H1 (cell line): Measurements from ENCODE around the gene KIAA1755. TPM values are rescaled to one million over a fixed set of nuclear protein-coding genes. Genes with fewer than 3 reads are reported as not detected.

Experiments
- CTCF ChIA-PET: fragments of 300-600 bp; sonication (Branson Sonifier 250); formaldehyde crosslinking; loops from one replicate; lab custom pipeline; 2021; ENCODE audit not compliant: partially characterized antibody; lab: Charles Lee
- POLR2A ChIA-PET: fragments of 300-600 bp; sonication (Branson Sonifier 250); formaldehyde crosslinking; loops from one replicate; lab custom pipeline; 2021; ENCODE audit warnings: inconsistent platforms; ENCODE audit not compliant: partially characterized antibody; lab: Charles Lee
- DNase-seq, 2 experiments: peaks; one replicate each; pipeline versions ENCODE4 v3.0.0 to v3.0.0-alpha.2; 2010 to 2022; ENCODE audit warnings: low spot score in 2 of 2, low read depth in 1 of 2, mixed read lengths in 1 of 2
- FAIRE-seq: peaks from 2 replicates; lab custom pipeline; 2011; peaks lifted over from hg19 to GRCh38; lab: Jason Lieb, UNC
- H2AFZ ChIP-seq: 2 replicates; pipeline ENCODE4 v1.8.1; 2012; ENCODE audit warnings: low read length, inconsistent platforms
- H2AK5ac ChIP-seq: 2 replicates; pipeline ENCODE4 v1.6.1; 2013; ENCODE audit warnings: low read depth, low read length
- H2BK120ac ChIP-seq: replicated peaks from 2 replicates; pipeline ENCODE3; 2013; ENCODE audit warnings: low read depth, low read length, inconsistent platforms
- H2BK12ac ChIP-seq: 2 replicates; pipeline ENCODE4 v1.6.1; 2013; ENCODE audit warnings: low read depth, low read length
- H2BK15ac ChIP-seq: 2 replicates; pipeline ENCODE4 v1.6.1; 2013; ENCODE audit warnings: low read length
- H2BK20ac ChIP-seq: 2 replicates; pipeline ENCODE4 v1.6.1; 2013; ENCODE audit warnings: low read length
- H2BK5ac ChIP-seq: 2 replicates; pipeline ENCODE4 v1.6.1; 2013; ENCODE audit warnings: low read depth, low read length
- H3K14ac ChIP-seq: 2 replicates; pipeline ENCODE4 v1.6.1; 2013; ENCODE audit warnings: inconsistent platforms; ENCODE audit not compliant: insufficient read length
- H3K18ac ChIP-seq: 2 replicates; pipeline ENCODE4 v1.6.1; 2013; ENCODE audit warnings: low read length; ENCODE audit errors: extremely low read depth
- H3K23ac ChIP-seq: 2 replicates; pipeline ENCODE4 v1.6.1; 2013; ENCODE audit warnings: inconsistent platforms; ENCODE audit not compliant: insufficient read length
- H3K23me2 ChIP-seq: 2 replicates; pipeline ENCODE4 v1.6.1; 2013; ENCODE audit warnings: low read depth, low read length
- H3K27ac ChIP-seq: 2 replicates; pipeline ENCODE4 v1.6.1; 2011; ENCODE audit warnings: low read depth, low read length, inconsistent platforms
- H3K27me3 ChIP-seq, 4 experiments: replicated peaks in 1 of 4; 1 replicate in 1 of 4; 2 replicates in 3 of 4; pipeline versions ENCODE4 v1.6.1 to v1.8.1; 2011 to 2013; ENCODE audit warnings: low read length in 3 of 4, mild to moderate bottlenecking in 3 of 4, inconsistent platforms in 2 of 4, mixed read lengths in 2 of 4, moderate library complexity in 1 of 4; ENCODE audit not compliant: control insufficient read depth in 3 of 4, insufficient read depth in 3 of 4; ENCODE audit errors: extremely low read depth in 1 of 4
- H3K36me3 ChIP-seq, 4 experiments: 2 replicates each; pipeline versions ENCODE4 v1.6.1 to v1.8.1; 2011 to 2013; ENCODE audit warnings: mild to moderate bottlenecking in 4 of 4, low read length in 3 of 4, moderate library complexity in 2 of 4, control low read depth in 1 of 4, inconsistent platforms in 1 of 4; ENCODE audit not compliant: insufficient read depth in 4 of 4, control insufficient read depth in 2 of 4
- H3K4ac ChIP-seq: replicated peaks from 2 replicates; pipeline ENCODE3; 2013; ENCODE audit warnings: low read length, low read depth, mixed read lengths, inconsistent platforms; ENCODE audit not compliant: insufficient read length
- H3K4me1 ChIP-seq, 4 experiments: replicated peaks in 1 of 4; 1 replicate in 1 of 4; 2 replicates in 3 of 4; pipeline versions ENCODE4 v1.6.1 to v1.8.1; 2011 to 2013; ENCODE audit warnings: low read length in 3 of 4, inconsistent platforms in 2 of 4, mixed read lengths in 1 of 4; ENCODE audit not compliant: insufficient read depth in 4 of 4, control insufficient read depth in 3 of 4
- H3K4me2 ChIP-seq, 2 experiments: 2 replicates each; pipeline versions ENCODE4 v1.6.1 to v1.8.1; 2011 to 2013; ENCODE audit warnings: low read depth in 2 of 2, low read length in 2 of 2, control low read depth in 1 of 2, inconsistent platforms in 1 of 2, mild to moderate bottlenecking in 1 of 2; ENCODE audit not compliant: insufficient read depth in 1 of 2
- H3K4me3 ChIP-seq, 4 experiments: fragments of 200-600, 300-600 bp in 1 of 4; sonication (generic), shearing (Covaris generic), sonication (Bioruptor Twin) in 1 of 4; 2 replicates each; pipeline versions ENCODE4 v1.5.1 to v1.8.1; 2011 to 2016; ENCODE audit warnings: low read length in 4 of 4, low read depth in 3 of 4, control low read depth in 2 of 4, inconsistent platforms in 2 of 4, mild to moderate bottlenecking in 2 of 4, mixed read lengths in 1 of 4, moderate library complexity in 1 of 4; ENCODE audit not compliant: insufficient read depth in 2 of 4; ENCODE audit errors: extremely low read depth in 1 of 4
- H3K56ac ChIP-seq: replicated peaks from 2 replicates; pipeline ENCODE3; 2013; ENCODE audit warnings: low read depth, mild to moderate bottlenecking, mixed read lengths, low read length, inconsistent platforms; ENCODE audit not compliant: insufficient read length
- H3K79me1 ChIP-seq: 2 replicates; pipeline ENCODE4 v1.6.1; 2013; ENCODE audit warnings: low read depth, low read length, control low read depth
- H3K79me2 ChIP-seq, 2 experiments: 2 replicates each; pipeline versions ENCODE4 v1.6.1 to v1.8.1; 2012 to 2013; ENCODE audit warnings: low read length in 2 of 2, mild to moderate bottlenecking in 2 of 2, inconsistent platforms in 1 of 2; ENCODE audit not compliant: insufficient read depth in 2 of 2, control insufficient read depth in 1 of 2
- H3K9ac ChIP-seq, 4 experiments: replicated peaks in 1 of 4; 1 replicate in 1 of 4; 2 replicates in 3 of 4; pipeline versions ENCODE4 v1.6.1 to v1.8.1; 2011 to 2013; ENCODE audit warnings: low read depth in 3 of 4, low read length in 3 of 4, control low read depth in 2 of 4, mild to moderate bottlenecking in 2 of 4, moderate library complexity in 2 of 4, inconsistent platforms in 1 of 4; ENCODE audit errors: extremely low read depth in 1 of 4
- H3K9me3 ChIP-seq, 2 experiments: 2 replicates each; pipeline versions ENCODE4 v1.6.1 to v1.8.1; 2012 to 2013; ENCODE audit warnings: mild to moderate bottlenecking in 2 of 2, moderate library complexity in 2 of 2, control low read depth in 1 of 2, inconsistent platforms in 1 of 2, low read depth in 1 of 2, low read length in 1 of 2, mixed read lengths in 1 of 2; ENCODE audit not compliant: insufficient read depth in 2 of 2
- H4K20me1 ChIP-seq, 2 experiments: replicated peaks in 1 of 2; 2 replicates each; pipeline versions ENCODE3 to v1.8.1; 2011 to 2013; ENCODE audit warnings: inconsistent platforms in 2 of 2, low read length in 2 of 2, mild to moderate bottlenecking in 1 of 2; ENCODE audit not compliant: insufficient read depth in 2 of 2, control insufficient read depth in 1 of 2
- H4K5ac ChIP-seq: 2 replicates; pipeline ENCODE4 v1.6.1; 2013; ENCODE audit warnings: low read length, low read depth, mixed read lengths, inconsistent platforms; ENCODE audit not compliant: insufficient read length
- H4K8ac ChIP-seq: 2 replicates; pipeline ENCODE4 v1.8.0; 2013; ENCODE audit warnings: mild to moderate bottlenecking, moderate library complexity, low read length, inconsistent platforms; ENCODE audit not compliant: insufficient read depth; ENCODE audit errors: extremely low read depth
- H4K91ac ChIP-seq: replicated peaks from 2 replicates; pipeline ENCODE3; 2013; ENCODE audit warnings: low read length, mixed read lengths, inconsistent platforms; ENCODE audit not compliant: insufficient read length
- CTCF ChIP-seq, 3 experiments: IDR thresholded peaks; 1 replicate in 2 of 3; 2 replicates in 1 of 3; pipeline versions ENCODE4 v1.5.1 to v1.6.1; 2011; ENCODE audit warnings: low read length in 3 of 3, mild to moderate bottlenecking in 3 of 3, inconsistent platforms in 2 of 3, low read depth in 1 of 3, moderate library complexity in 1 of 3; ENCODE audit not compliant: insufficient read depth in 1 of 3; ENCODE audit errors: control extremely low read depth in 1 of 3
- E2F6 ChIP-seq: IDR thresholded peaks from 2 replicates; pipeline ENCODE4 v1.6.1; 2012; ENCODE audit warnings: inconsistent platforms
- WGBS, 2 experiments: shearing (Covaris generic) in 1 of 2; methylation state at CpG; one replicate each; pipeline versions ENCODE4 v1.1.6 to v1.1.7; 2013 to 2015; ENCODE audit warnings: low lambda C conversion rate in 2 of 2, mixed read lengths in 2 of 2, inconsistent platforms in 1 of 2, low coverage in 1 of 2, missing lambda C conversion rate in 1 of 2; ENCODE audit not compliant: insufficient replicate concordance in 2 of 2, insufficient coverage in 1 of 2, insufficient read length in 1 of 2; ENCODE audit errors: extremely low coverage in 1 of 2, missing lambda C conversion rate in 1 of 2; 5-methylcytosine and 5-hydroxymethylcytosine counted together
- polyA plus RNA-seq, 7 experiments: library from polyadenylated mRNA; depleted of rRNA in 3 of 7; stranded (reverse) in 5 of 7; unstranded in 2 of 7; fragments of >200 nt in 5 of 7; fragments of 200-250 nt in 2 of 7; gene quantifications; 1 replicate in 5 of 7; 2 replicates in 1 of 7; 4 replicates in 1 of 7; pipeline versions ENCODE4 v1.2.1 to v1.2.3, GENCODE V29; 2011 to 2013; ENCODE audit warnings: missing spikeins in 2 of 7, mixed read lengths in 2 of 7
- total RNA-seq: library from RNA; stranded (reverse); fragmentation: NEBNext Ultra II Directional; extraction: Animal tissue kit (Norgen Biotek cat#: 25700); gene quantifications from 2 replicates; pipeline ENCODE4 v1.2.1, GENCODE V29; 2021

The KIAA1755 gene
- total and polyA plus RNA-seq, 2 of the 8 experiments (the other 6 are each of a cell fraction or from before 2014, with no cell fraction given) = 0.23 TPM; not detected in 1

- no peak overlapping the region for H2AK5ac ChIP-seq
- no peak overlapping the region for H2BK15ac ChIP-seq
- no peaks in the 10 kb centered on the region for H3K23me2 ChIP-seq
- peak; percentile 7 to 28 (median 13); a peak in 3 of 4 replicates for TF ChIP-seq CTCF (IDR thresholded peaks at IDR 0.05; ENCODE audit: control extremely low read depth in 1 of 3, insufficient read depth in 1 of 3, low read depth in 1 of 3, low read length in 3 of 3)
- no peak for TF ChIP-seq E2F6
- H2AFZ ChIP-seq = no peak overlapping the region
- peak overlapping the region; percentile 48; the same call in 1 of the 2 replicates for H4K8ac ChIP-seq
- H3K4ac ChIP-seq = no peak overlapping the region
- no peaks in the 10 kb centered on the region for H3K27me3 ChIP-seq
- CTCF ChIA-PET = interaction anchor here (0.6 to 17.3 kb wide), 17 partner anchors 9 to 650 kb away, joined by 3 to 198 read pairs (median 6); no protein-coding TSS in a partner anchor
- H3K56ac ChIP-seq = no peak overlapping the region
- no peak overlapping the region for H3K18ac ChIP-seq
- H4K20me1 ChIP-seq = no peaks in the 10 kb centered on the region
- 82% methylated on average over 16 of the region's 19 CpGs; no CpG with 5 or more reads in 1 of the 2 experiments for WGBS, 2 experiments
- no peak for FAIRE-seq
- H3K9me3 ChIP-seq = no peaks in the 10 kb centered on the region
- no peak overlapping the region for H3K9ac ChIP-seq
- H2BK20ac ChIP-seq = no peak overlapping the region
- H3K4me3 ChIP-seq = no peak overlapping the region
- POLR2A ChIA-PET = interaction anchor here (0.6 kb wide), 1 partner anchor 9 kb away, joined by 3 read pairs; no protein-coding TSS in a partner anchor
- no peaks in the 10 kb centered on the region for H3K36me3 ChIP-seq
- no peak overlapping the region for H3K23ac ChIP-seq
- H2BK120ac ChIP-seq = no peak overlapping the region
- no peak overlapping the region for H4K5ac ChIP-seq
- H2BK5ac ChIP-seq = no peak overlapping the region
- H3K79me2 ChIP-seq = no peaks in the 10 kb centered on the region
- no peaks in the 10 kb centered on the region; the same call in 1 of the 2 replicates for H3K79me1 ChIP-seq
- no peak overlapping the region for H2BK12ac ChIP-seq
- H3K14ac ChIP-seq = no peak overlapping the region
- no peak for DNase-seq
- H3K27ac ChIP-seq = no peak overlapping the region
- no peak overlapping the region for H3K4me2 ChIP-seq
- H3K4me1 ChIP-seq = peaks cover 0 to 3% (median 0%) of the 10 kb centered on the region in 4 experiments; a peak in 1 of 7 replicates
- no peak overlapping the region for H4K91ac ChIP-seq
Observed at GRCh38 chr20:38214256-38215193, 46.0 kb downstream of the KIAA1755 start.
